CD4-positive, alpha-beta memory T cell (primary cell): ENCODE results near the gene JPH4. TPM values are rescaled to one million over a fixed set of nuclear protein-coding genes. Genes with fewer than 3 reads are reported as not detected.

Experiments used
- CTCF ChIA-PET: fragments of 350-600 bp; sonication (Branson Sonifier 250); formaldehyde crosslinking; loops from one replicate; lab custom pipeline; 2021; ENCODE audit warnings: inconsistent platforms; ENCODE audit not compliant: partially characterized antibody; lab: Charles Lee
- POLR2A ChIA-PET: fragments of 350-600 bp; sonication (Branson Sonifier 250); formaldehyde crosslinking; loops from one replicate; lab custom pipeline; 2021; ENCODE audit not compliant: partially characterized antibody; lab: Charles Lee
- DNase-seq, 5 donors: peaks; one replicate each; pipeline versions ENCODE4 v3.0.0 to v3.0.0-alpha.2; 2020 to 2022; ENCODE audit warnings: mixed read lengths in 1 of 5
- H3K27ac ChIP-seq: one replicate; pipeline ENCODE4 v1.7.0; 2013; ENCODE audit warnings: low read depth, low read length
- H3K27me3 ChIP-seq: 2 replicates; pipeline ENCODE4 v1.7.0; 2013; ENCODE audit warnings: mild to moderate bottlenecking, low read length, moderate library complexity; ENCODE audit not compliant: insufficient read depth
- H3K36me3 ChIP-seq: 2 replicates; pipeline ENCODE4 v1.7.0; 2013; ENCODE audit warnings: mild to moderate bottlenecking, low read length, moderate library complexity; ENCODE audit not compliant: insufficient read depth
- H3K4me1 ChIP-seq: 2 replicates; pipeline ENCODE4 v1.7.0; 2013; ENCODE audit warnings: mild to moderate bottlenecking, low read length, moderate library complexity; ENCODE audit not compliant: insufficient read depth
- H3K4me3 ChIP-seq, 2 donors: one replicate each; pipeline ENCODE4 v1.7.0; 2013; ENCODE audit warnings: low read length in 2 of 2, mild to moderate bottlenecking in 1 of 2
- H3K9me3 ChIP-seq, 2 donors: one replicate each; pipeline ENCODE4 v1.7.0; 2013; ENCODE audit warnings: low read length in 2 of 2, control low read depth in 1 of 2; ENCODE audit not compliant: control insufficient read depth in 1 of 2
- H3K27ac Mint-ChIP-seq, 7 donors: one replicate each; pipeline ENCODE4 v1.8.0; 2020 to 2021; ENCODE audit warnings: mixed read lengths in 7 of 7, mild to moderate bottlenecking in 6 of 7, inconsistent platforms in 3 of 7, moderate library complexity in 3 of 7
- H3K27me3 Mint-ChIP-seq, 2 donors: one replicate each; pipeline ENCODE4 v1.8.0; 2020 to 2021; ENCODE audit warnings: mixed read lengths in 2 of 2
- H3K36me3 Mint-ChIP-seq, 2 donors: one replicate each; pipeline ENCODE4 v1.8.0; 2020 to 2021; ENCODE audit warnings: mixed read lengths in 2 of 2, inconsistent platforms in 1 of 2, mild to moderate bottlenecking in 1 of 2
- H3K4me1 Mint-ChIP-seq, 4 donors: one replicate each; pipeline ENCODE4 v1.8.0; 2020 to 2021; ENCODE audit warnings: mixed read lengths in 4 of 4, mild to moderate bottlenecking in 1 of 4
- H3K4me3 Mint-ChIP-seq, 8 donors: one replicate each; pipeline ENCODE4 v1.8.0; 2020 to 2021; ENCODE audit warnings: mixed read lengths in 8 of 8, mild to moderate bottlenecking in 7 of 8, moderate library complexity in 6 of 8, inconsistent platforms in 3 of 8
- H3K9me3 Mint-ChIP-seq, 8 donors: one replicate each; pipeline ENCODE4 v1.8.0; 2020 to 2021; ENCODE audit warnings: mixed read lengths in 8 of 8, mild to moderate bottlenecking in 5 of 8, inconsistent platforms in 3 of 8, moderate library complexity in 1 of 8
- intact Hi-C: fragments of 100-400 bp; cut with micrococcal nuclease; formaldehyde crosslinking; loops from one replicate; pipeline ENCODE4 v1.15.1; 2023
- polyA plus RNA-seq, 2 donors: library from polyadenylated mRNA; unstranded; fragments of 300-500 nt; fragmentation: Illumina TruSeq; gene quantifications; one replicate each; pipeline ENCODE4 v1.2.3, GENCODE V29; 2021
- total RNA-seq, 2 experiments: library from RNA; stranded (reverse); gene quantifications; one replicate each; pipeline ENCODE4 v1.2.3, GENCODE V29; 2021

The JPH4 gene
- total and polyA plus RNA-seq, 4 experiments from 2014 or later = 0.08 TPM; not detected in 3

DNA sequence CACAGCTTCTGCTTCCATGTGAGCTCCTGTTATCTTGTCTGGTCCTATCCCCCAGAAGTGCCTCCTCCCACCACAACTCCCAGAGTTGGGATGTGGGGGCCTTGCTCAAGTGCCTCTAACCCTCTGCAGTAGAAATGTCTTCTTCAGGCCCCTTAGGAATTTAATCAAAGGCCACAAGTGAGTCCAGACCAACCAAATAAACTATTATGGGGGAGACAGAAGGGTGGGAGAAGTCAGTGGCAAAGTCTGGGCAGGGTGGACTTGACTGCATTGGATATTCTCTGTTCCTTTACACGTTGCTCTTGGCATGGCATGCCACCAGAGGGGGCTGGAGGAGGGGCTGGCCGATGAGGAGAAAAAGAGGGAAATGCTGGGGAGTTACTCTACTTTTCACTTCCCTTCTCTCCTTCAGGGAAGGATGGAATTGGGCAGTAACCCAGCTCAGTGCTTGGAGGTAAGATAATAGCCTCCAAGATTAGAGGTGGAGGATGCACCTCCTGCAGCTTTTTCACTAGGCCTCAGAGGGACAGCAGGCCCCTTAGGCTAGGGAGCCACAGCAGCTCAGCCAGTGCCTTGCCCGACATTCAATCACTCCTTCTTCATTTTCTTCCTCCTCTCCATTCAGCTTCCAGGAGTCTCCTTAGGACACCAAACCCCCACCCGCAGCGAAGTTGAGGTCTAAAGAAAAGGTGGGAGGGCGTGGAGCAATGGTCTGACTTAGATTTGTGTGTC, 9.8 kb downstream of the JPH4 start:
- Histone ChIP-seq H3K4me3 (no peak overlapping the region), H3K9me3 (no peaks in the 10 kb centered on the region), H3K27me3 (no peaks in the 10 kb centered on the region), H3K36me3 (peaks cover 20% of the 10 kb centered on the region), H3K4me1 (peaks cover 22% of the 10 kb centered on the region), H3K27ac (no peak overlapping the region)
- Mint-ChIP-seq H3K36me3 (peaks cover 8 to 26% of the 10 kb centered on the region in 2 donors), H3K27me3 (peaks cover 2 to 8% of the 10 kb centered on the region in 2 donors), H3K27ac (peak overlapping the region in 6 of 7 donors; percentile 95 to 100 (median 98)), H3K4me3 (peak overlapping the region; percentile 77 to 100 (median 98)), H3K4me1 (peaks cover 18 to 48% (median 32%) of the 10 kb centered on the region in 4 donors), H3K9me3 (no peaks in the 10 kb centered on the region)
- no peak for DNase-seq
- ChIA-PET CTCF (interaction anchor here (0.8 to 4.6 kb wide), 7 partner anchors 9 to 386 kb away, joined by 3 to 24 read pairs (median 5); partner anchors contain the start of gene THTPA), POLR2A (interaction anchor here (0.9 to 5.2 kb wide), 3 partner anchors 10 to 247 kb away, joined by 3 to 44 read pairs (median 4); partner anchors contain the start of genes JPH4 and PABPN1)
- intact Hi-C loops = loop anchor here (5.0 kb wide), 1 partner anchor 864 kb away; no protein-coding TSS in a partner anchor

GRCh38 chr14:23568021-23568599, 10.5 kb downstream of the JPH4 start:
- Mint-ChIP-seq H3K4me3 (peak overlapping the region; percentile 97 to 100 (median 100)), H3K9me3 (no peaks in the 10 kb centered on the region), H3K27me3 (peaks cover 2 to 8% of the 10 kb centered on the region in 2 donors), H3K27ac (peak overlapping the region; percentile 95 to 100 (median 98)), H3K36me3 (peaks cover 9 to 31% of the 10 kb centered on the region in 2 donors), H3K4me1 (peaks cover 18 to 50% (median 33%) of the 10 kb centered on the region in 4 donors)
- peaks cover 22% of the 10 kb centered on the region for H3K4me1 ChIP-seq
- peak overlapping the region; percentile 79 to 94 for H3K4me3 ChIP-seq
- intact Hi-C loops = loop anchor here (5.0 kb wide), 1 partner anchor 864 kb away; no protein-coding TSS in a partner anchor
- peaks cover 26% of the 10 kb centered on the region for H3K36me3 ChIP-seq
- H3K27ac ChIP-seq = peak overlapping the region; percentile 74
- DNase-seq = no peak
- H3K9me3 ChIP-seq = no peaks in the 10 kb centered on the region
- ChIA-PET POLR2A (interaction anchor here (0.9 to 5.2 kb wide), 8 partner anchors 10 to 645 kb away, joined by 3 to 44 read pairs (median 4); partner anchors contain the start of genes JPH4, NGDN, PABPN1 and THTPA), CTCF (interaction anchor here (0.8 to 4.6 kb wide), 7 partner anchors 8 to 386 kb away, joined by 3 to 24 read pairs (median 5); partner anchors contain the start of gene THTPA)
- no peaks in the 10 kb centered on the region for H3K27me3 ChIP-seq

DNA sequence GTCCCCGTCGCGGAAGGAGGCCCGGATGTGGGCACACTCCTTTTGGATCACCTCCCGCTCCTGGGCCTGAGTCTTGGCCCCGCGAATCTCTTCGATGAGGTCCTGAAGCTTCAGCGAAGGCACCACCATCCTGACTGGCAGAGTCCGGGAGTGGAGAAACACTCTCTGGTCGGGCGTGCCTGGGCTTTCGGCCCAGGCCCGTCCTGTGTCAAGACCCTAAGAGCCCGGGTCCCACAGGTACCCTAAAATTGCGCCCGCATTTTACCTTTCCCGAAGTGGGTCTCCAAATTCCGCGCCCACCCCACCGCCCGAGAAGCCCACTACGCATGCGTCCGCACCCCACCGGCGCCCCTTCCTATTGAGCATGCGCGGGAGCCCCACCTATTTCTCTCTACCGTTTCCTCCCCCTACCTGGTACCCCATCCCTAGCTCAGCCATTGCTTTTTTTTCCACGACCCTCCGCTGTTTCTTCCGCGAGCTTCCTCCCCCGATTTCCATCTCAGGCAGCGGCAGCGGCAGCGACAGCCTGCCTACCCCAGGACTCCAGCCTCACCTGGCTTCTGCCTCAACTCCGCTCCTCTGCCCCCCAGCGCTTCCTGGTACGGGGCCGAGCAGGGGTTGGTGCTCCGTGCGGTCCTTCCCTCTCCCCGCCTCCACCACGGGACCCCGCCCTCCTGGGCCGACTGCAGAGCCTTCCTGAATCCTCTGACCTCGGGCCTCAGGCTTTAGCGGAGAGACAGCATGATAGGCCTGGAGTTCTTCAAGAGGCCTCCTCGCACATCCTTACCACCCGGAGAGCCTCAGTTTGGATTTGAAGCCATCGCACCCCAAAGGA, 11.2 kb downstream of the JPH4 start, which contains the start of gene AP1G2:
AP1G2 (minus strand) TSS at position 606 of the 835 bp plus-strand sequence; CDS start at position 129, 477 bp downstream.
- intact Hi-C loops = loop anchor here (1.0 to 5.0 kb wide), 4 partner anchors 11 to 865 kb away; partner anchors contain the start of genes NGDN, PABPN1 and THTPA
- no peaks in the 10 kb centered on the region for H3K9me3 Mint-ChIP-seq
- Histone ChIP-seq H3K4me3 (peak within 1 kb of the TSS; percentile 79 to 94), H3K27ac (peak within 1 kb of the TSS; percentile 74), H3K4me1 (peaks cover 22% of the 10 kb centered on the region), H3K9me3 (no peaks in the 10 kb centered on the region), H3K36me3 (peaks cover 31% of the 10 kb centered on the region), H3K27me3 (no peaks in the 10 kb centered on the region)
- ChIA-PET POLR2A (interaction anchor here (1.0 to 5.2 kb wide), 10 partner anchors 9 to 645 kb away, joined by 3 to 44 read pairs (median 5); partner anchors contain the start of genes DCAF11, NGDN, NRL and PABPN1), CTCF (interaction anchor here (0.8 to 4.6 kb wide), 6 partner anchors 10 to 387 kb away, joined by 3 to 24 read pairs (median 4); partner anchors contain the start of gene THTPA)
- H3K36me3 Mint-ChIP-seq = peaks cover 14 to 37% of the 10 kb centered on the region in 2 donors
- peak; percentile 85 to 88 (median 86) for DNase-seq
- H3K27me3 Mint-ChIP-seq = peaks cover 1 to 2% of the 10 kb centered on the region in 2 donors
- H3K27ac Mint-ChIP-seq = peak within 1 kb of the TSS; percentile 95 to 100 (median 98)
- peak within 1 kb of the TSS; percentile 97 to 100 (median 100) for H3K4me3 Mint-ChIP-seq
- H3K4me1 Mint-ChIP-seq = peaks cover 22 to 55% (median 37%) of the 10 kb centered on the region in 4 donors

GRCh38 chr14:23566778-23567185, 11.8 kb downstream of the JPH4 start:
- no peak for DNase-seq
- no peaks in the 10 kb centered on the region for H3K27me3 Mint-ChIP-seq
- ChIA-PET CTCF (interaction anchor here (1.5 to 4.6 kb wide), 3 partner anchors 10 to 88 kb away, joined by 4 to 24 read pairs (median 13); partner anchors contain the start of gene THTPA), POLR2A (interaction anchor here (1.0 to 5.2 kb wide), 9 partner anchors 9 to 646 kb away, joined by 3 to 44 read pairs (median 5); partner anchors contain the start of genes DCAF11, NGDN, NRL and PPP1R3E)
- intact Hi-C loops = loop anchor here (1.0 to 5.0 kb wide), 4 partner anchors 10 to 866 kb away; partner anchors contain the start of genes NGDN, PABPN1 and THTPA
- peak overlapping the region; percentile 97 to 100 (median 100) for H3K4me3 Mint-ChIP-seq
- H3K36me3 Mint-ChIP-seq = peaks cover 15 to 39% of the 10 kb centered on the region in 2 donors
- peak overlapping the region; percentile 95 to 100 (median 98) for H3K27ac Mint-ChIP-seq
- H3K27ac ChIP-seq = peak overlapping the region; percentile 74
- H3K9me3 ChIP-seq = no peaks in the 10 kb centered on the region
- H3K27me3 ChIP-seq = no peaks in the 10 kb centered on the region
- peaks cover 22 to 55% (median 38%) of the 10 kb centered on the region in 4 donors for H3K4me1 Mint-ChIP-seq
- H3K36me3 ChIP-seq = peaks cover 37% of the 10 kb centered on the region
- H3K9me3 Mint-ChIP-seq = no peaks in the 10 kb centered on the region
- H3K4me1 ChIP-seq = peaks cover 22% of the 10 kb centered on the region
- peak overlapping the region; percentile 79 to 94 for H3K4me3 ChIP-seq

- H3K4me3 Mint-ChIP-seq = peak overlapping the region; percentile 97 to 100 (median 100)
- ChIA-PET POLR2A (interaction anchor here (1.0 to 5.2 kb wide), 7 partner anchors 8 to 548 kb away, joined by 3 to 44 read pairs (median 6); partner anchors contain the start of genes DCAF11, NRL, PPP1R3E and THTPA), CTCF (interaction anchor here (1.5 to 4.6 kb wide), 3 partner anchors 9 to 87 kb away, joined by 4 to 24 read pairs (median 13); partner anchors contain the start of gene THTPA)
- Histone ChIP-seq H3K4me1 (peaks cover 22% of the 10 kb centered on the region), H3K4me3 (peak overlapping the region in 1 of 2 donors; percentile 94), H3K36me3 (peaks cover 43% of the 10 kb centered on the region), H3K9me3 (no peaks in the 10 kb centered on the region), H3K27me3 (no peaks in the 10 kb centered on the region), H3K27ac (peak overlapping the region; percentile 74)
- peaks cover 22 to 55% (median 38%) of the 10 kb centered on the region in 4 donors for H3K4me1 Mint-ChIP-seq
- DNase-seq = no peak
- H3K36me3 Mint-ChIP-seq = peaks cover 19 to 43% of the 10 kb centered on the region in 2 donors
- no peaks in the 10 kb centered on the region for H3K9me3 Mint-ChIP-seq
- intact Hi-C loops = loop anchor here (2.0 to 5.0 kb wide), 2 partner anchors 97 to 866 kb away; partner anchors contain the start of gene NGDN
- H3K27ac Mint-ChIP-seq = peak overlapping the region; percentile 94 to 100 (median 98)
- H3K27me3 Mint-ChIP-seq = no peaks in the 10 kb centered on the region
Measured at GRCh38 chr14:23566112-23566777, 12.3 kb downstream of the JPH4 start.
